HG02610 (cell line): ENCODE results near the gene CACNG1.

Experiments
- ATAC-seq: cut with Tn5 transposase; IDR thresholded peaks from one replicate; pipeline ENCODE4 v1.9.1; 2021; ENCODE audit warnings: mild to moderate bottlenecking, moderate library complexity; ENCODE audit not compliant: unreplicated experiment

Gene CACNG1

GRCh38 chr17:67051155-67051538, 6.8 kb downstream of the CACNG1 start:
- no peak for ATAC-seq

GRCh38 chr17:67051837-67052236, 7.5 kb downstream of the CACNG1 start:
- no peak for ATAC-seq

- ATAC-seq = no peak
Observed at GRCh38 chr17:67052720-67053437, 8.5 kb downstream of the CACNG1 start.

GRCh38 chr17:67053438-67054000, 9.2 kb downstream of the CACNG1 start:
- no peak for ATAC-seq

- no peak for ATAC-seq
Observed at GRCh38 chr17:67054011-67054591, 9.7 kb downstream of the CACNG1 start.

GRCh38 chr17:67054608-67055007, 10.3 kb downstream of the CACNG1 start:
- no peak for ATAC-seq

GRCh38 chr17:67055041-67055443, 10.7 kb downstream of the CACNG1 start:
- ATAC-seq = no peak

GRCh38 chr17:67055811-67056745, 11.7 kb downstream of the CACNG1 start:
- ATAC-seq = no peak

GRCh38 chr17:67056746-67057490, 12.6 kb downstream of the CACNG1 start:
- ATAC-seq = no peak

- no peak for ATAC-seq
Observed at GRCh38 chr17:67058036-67058435, 13.7 kb downstream of the CACNG1 start.

- no peak for ATAC-seq
Observed at GRCh38 chr17:67059372-67059771, 15.0 kb downstream of the CACNG1 start.

- ATAC-seq = no peak
Observed at GRCh38 chr17:67063141-67063540, 18.8 kb downstream of the CACNG1 start.

- no peak for ATAC-seq
Observed at GRCh38 chr17:67066717-67067116, 22.4 kb downstream of the CACNG1 start.

GRCh38 chr17:67067571-67068482, 23.5 kb downstream of the CACNG1 start:
- no peak for ATAC-seq

GRCh38 chr17:67068999-67069398, 24.6 kb downstream of the CACNG1 start:
- no peak for ATAC-seq

GRCh38 chr17:67069603-67070136, 25.3 kb downstream of the CACNG1 start:
- no peak for ATAC-seq

- no peak for ATAC-seq
Observed at GRCh38 chr17:67071595-67071994, 27.2 kb downstream of the CACNG1 start.

GRCh38 chr17:67072885-67073284, 28.5 kb downstream of the CACNG1 start:
- ATAC-seq = no peak

GRCh38 chr17:67074781-67075180, 30.4 kb downstream of the CACNG1 start:
- ATAC-seq = no peak
